ENCODE data around the gene REC114.

- TF ChIP-seq, protein P1, sequence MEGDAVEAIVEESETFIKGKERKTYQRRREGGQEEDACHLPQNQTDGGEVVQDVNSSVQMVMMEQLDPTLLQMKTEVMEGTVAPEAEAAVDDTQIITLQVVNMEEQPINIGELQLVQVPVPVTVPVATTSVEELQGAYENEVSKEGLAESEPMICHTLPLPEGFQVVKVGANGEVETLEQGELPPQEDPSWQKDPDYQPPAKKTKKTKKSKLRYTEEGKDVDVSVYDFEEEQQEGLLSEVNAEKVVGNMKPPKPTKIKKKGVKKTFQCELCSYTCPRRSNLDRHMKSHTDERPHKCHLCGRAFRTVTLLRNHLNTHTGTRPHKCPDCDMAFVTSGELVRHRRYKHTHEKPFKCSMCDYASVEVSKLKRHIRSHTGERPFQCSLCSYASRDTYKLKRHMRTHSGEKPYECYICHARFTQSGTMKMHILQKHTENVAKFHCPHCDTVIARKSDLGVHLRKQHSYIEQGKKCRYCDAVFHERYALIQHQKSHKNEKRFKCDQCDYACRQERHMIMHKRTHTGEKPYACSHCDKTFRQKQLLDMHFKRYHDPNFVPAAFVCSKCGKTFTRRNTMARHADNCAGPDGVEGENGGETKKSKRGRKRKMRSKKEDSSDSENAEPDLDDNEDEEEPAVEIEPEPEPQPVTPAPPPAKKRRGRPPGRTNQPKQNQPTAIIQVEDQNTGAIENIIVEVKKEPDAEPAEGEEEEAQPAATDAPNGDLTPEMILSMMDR (IDR thresholded peaks at IDR 0.05; ENCODE audit: poor library complexity), result no peak
- no peak for TF ChIP-seq EZH2 (IDR thresholded peaks at IDR 0.05; ENCODE audit: borderline replicate concordance)
These were observed 48.2 kb upstream of the REC114 start for GRCh38 chr15:73394782-73395181.
